Measurements from ENCODE around the gene KRTAP5-11.
"Not testable (repeated sequence)": the region's sequence is repeated elsewhere in the genome, so short reads cannot be mapped to it uniquely, and the experiment has no call there.

The KRTAP5-11 gene

GRCh38 chr11:71544525-71545214 is 38.0 kb downstream of the KRTAP5-11 start:
- no peak for DNase-seq
- TF ChIP-seq POLR2A (IDR thresholded peaks at IDR 0.05; ENCODE audit: low read length), result no peak
- no peak for TF ChIP-seq GATA1 (IDR thresholded peaks at IDR 0.05; ENCODE audit: low read depth, low read length)

GRCh38 chr11:71543866-71544265 is 38.8 kb downstream of the KRTAP5-11 start:
- no peak for TF ChIP-seq GATA1 (IDR thresholded peaks at IDR 0.05; ENCODE audit: low read depth, low read length)
- TF ChIP-seq POLR2A (IDR thresholded peaks at IDR 0.05; ENCODE audit: low read length), result no peak
- no peak for DNase-seq

DNA sequence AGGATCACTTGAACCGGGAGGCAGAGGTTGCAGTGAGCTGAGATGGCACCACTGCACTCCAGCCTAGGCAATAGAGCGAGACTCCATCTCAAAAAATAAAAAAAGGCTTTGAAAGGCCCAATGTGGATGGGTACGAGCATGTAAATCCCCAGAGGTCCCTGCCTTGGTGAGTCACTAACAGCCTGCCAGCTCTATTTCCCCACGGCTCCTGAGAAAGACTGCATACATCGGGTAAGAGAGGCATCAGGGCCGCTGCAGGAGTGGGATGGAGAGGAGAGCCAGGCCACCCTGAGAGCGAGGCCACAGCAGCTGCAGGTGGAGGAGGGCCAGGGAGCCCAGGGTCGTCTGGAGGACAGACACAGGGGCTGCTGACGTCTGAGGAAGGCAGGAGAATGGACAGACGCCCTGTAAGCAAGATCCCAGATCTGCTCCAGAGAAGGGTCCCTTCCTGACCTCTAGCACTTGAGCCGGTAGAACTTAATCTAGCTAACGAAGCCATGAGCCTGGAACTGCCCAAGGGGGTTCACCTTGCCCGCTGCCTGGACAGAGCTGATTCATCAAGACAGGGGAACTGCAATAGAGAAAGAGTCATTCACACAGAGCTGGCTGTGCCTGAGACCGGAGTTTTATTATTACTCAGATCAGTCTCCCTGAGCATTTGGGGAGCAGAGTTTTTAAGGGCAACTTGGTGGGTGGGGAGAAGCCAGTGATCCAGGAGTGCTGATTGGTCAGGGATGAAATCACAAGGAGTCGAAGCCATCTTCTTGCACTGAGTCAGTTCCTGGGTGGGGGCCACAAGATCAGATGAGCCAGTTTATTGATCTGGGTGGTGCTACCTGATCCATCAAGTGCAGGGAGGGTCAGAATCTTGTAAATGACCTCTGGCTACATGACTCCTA is 39.5 kb downstream of the KRTAP5-11 start:
- TF ChIP-seq GATA1 (IDR thresholded peaks at IDR 0.05; ENCODE audit: low read depth, low read length) (no peak), POLR2A (IDR thresholded peaks at IDR 0.05; ENCODE audit: low read length) (no peak)
- DNase-seq, result no peak

GRCh38 chr11:71542382-71542781 is 40.3 kb downstream of the KRTAP5-11 start:
- no peak for TF ChIP-seq POLR2A (IDR thresholded peaks at IDR 0.05; ENCODE audit: low read length)
- no peak for DNase-seq

DNA sequence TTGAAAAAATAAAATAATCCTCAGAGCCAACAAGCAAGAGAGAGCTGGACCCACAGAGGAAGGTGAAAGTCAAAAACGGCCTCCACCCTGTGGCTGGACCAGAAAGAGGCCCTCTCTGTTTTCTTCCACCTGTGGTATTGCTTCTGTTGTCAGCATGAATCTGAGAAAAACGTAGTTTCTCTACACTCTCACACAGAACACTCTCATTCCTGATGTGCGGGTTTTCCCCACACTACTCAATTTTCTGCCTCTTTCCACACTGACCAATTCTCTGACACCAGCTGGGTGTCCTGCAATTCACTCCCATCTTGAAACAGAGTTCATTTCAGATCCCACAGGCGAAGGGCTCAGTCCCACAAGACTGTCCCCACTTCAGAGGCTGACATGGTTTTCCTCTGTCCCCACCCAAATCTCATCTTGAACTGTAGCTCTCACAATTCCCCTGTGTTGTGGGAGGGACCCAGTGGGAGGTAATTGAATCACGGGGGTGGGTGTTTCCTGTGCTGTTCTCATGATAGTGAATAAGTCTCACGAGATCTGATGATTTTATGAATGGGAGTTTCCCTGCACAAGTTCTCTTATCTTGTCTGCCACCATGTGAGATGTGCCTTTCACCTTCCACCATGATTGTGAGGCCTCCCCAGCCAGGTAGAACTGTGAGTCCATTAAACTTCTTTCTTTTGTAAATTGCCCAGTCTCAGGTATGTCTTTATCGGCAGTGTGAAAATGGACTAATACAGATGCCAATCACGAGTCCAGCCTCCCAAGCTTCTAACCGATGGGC is 42.0 kb downstream of the KRTAP5-11 start:
- not testable (repeated sequence) for DNase-seq

DNA sequence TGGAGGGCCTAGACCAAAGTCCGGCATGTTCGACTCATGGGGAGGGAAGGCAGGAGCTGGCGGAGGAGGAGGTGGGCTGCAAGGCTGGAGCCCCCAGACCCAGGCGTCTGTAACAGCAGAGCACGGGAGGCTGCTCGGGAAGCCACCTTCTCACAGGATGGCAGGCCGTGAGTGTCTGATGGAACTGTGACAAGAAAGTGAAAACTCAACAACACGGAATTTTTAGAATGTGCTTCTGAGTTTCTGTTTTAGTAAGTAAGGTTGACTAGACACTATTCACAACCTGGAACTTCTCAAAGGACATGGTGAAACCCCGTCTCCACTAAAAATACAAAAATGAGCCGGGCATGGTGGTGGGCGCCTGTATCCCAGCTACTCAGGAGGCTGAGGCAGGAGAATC is 42.7 kb downstream of the KRTAP5-11 start:
- DNase-seq, result not testable (repeated sequence)

DNA sequence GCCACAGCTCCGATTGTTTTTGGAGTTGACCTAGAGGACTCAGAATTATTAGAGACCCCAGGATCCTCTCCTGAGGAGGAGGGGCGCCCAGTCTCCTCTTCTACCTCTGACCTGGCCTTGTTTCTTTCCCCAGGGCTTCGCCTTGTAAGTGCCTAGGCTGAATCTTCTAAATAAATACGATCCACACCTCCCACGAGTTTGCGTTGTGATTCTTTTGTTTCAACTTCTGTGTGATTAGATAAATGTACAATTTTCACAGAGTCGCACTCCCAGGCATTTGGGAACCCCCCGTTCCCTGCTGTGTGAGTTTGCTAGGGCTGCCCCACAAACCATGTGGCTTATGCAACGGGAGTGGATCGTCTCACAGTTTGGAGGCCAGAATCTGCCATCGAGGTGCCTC is 43.7 kb downstream of the KRTAP5-11 start:
- TF ChIP-seq POLR2A (IDR thresholded peaks at IDR 0.05; ENCODE audit: low read length) (no peak), GATA1 (IDR thresholded peaks at IDR 0.05; ENCODE audit: low read depth, low read length) (no peak)
- no peak for DNase-seq

DNA sequence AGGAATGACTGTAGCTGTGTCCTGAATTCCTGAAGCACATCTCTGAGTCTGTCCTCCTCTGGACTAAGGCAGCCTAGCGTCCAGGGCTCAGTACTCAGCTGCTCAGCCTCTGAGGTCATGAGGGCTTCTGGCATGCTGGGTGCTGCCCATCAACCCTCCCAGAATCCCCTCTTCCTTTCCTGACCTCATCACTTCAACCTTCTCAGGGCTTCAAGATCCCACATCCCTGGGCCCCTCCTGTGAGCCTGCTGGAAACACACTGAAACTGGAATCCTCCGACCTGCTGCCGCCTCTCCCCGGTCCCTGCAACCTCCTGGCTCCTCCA is 44.0 kb downstream of the KRTAP5-11 start:
- TF ChIP-seq POLR2A (IDR thresholded peaks at IDR 0.05; ENCODE audit: low read length) (no peak), GATA1 (IDR thresholded peaks at IDR 0.05; ENCODE audit: low read depth, low read length) (no peak)
- DNase-seq, result no peak

- DNase-seq, result not testable (repeated sequence)
Measured at GRCh38 chr11:71537977-71538665, 44.6 kb downstream of the KRTAP5-11 start, which contains the start of gene KRTAP5-8. Gene KRTAP5-8 (plus strand): TSS chr11:71538025. CDS start chr11:71538056, 31 bp downstream.

DNA sequence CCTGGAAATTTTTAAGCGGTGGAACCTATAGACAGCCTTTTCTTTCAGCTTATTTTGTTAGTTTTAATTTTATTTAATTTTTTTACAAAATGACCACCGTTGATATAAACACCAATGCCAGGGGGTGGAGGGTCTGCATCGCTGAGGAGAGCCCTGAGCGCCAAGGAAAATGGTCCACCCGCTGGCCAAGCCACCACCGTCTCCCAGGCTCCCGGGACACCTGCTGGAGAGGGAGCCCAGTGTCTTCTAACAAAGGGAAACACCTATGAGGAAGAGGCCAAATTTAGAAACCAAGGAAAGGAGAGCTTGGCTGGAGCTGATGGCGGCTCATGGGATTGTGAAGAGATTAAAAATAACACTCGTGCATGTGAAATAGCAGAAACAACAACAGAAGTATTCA is 45.1 kb downstream of the KRTAP5-11 start:
- DNase-seq, result no peak
- no peak for TF ChIP-seq GATA1 (IDR thresholded peaks at IDR 0.05; ENCODE audit: low read depth, low read length)
- no peak for TF ChIP-seq POLR2A (IDR thresholded peaks at IDR 0.05; ENCODE audit: low read length)

DNA sequence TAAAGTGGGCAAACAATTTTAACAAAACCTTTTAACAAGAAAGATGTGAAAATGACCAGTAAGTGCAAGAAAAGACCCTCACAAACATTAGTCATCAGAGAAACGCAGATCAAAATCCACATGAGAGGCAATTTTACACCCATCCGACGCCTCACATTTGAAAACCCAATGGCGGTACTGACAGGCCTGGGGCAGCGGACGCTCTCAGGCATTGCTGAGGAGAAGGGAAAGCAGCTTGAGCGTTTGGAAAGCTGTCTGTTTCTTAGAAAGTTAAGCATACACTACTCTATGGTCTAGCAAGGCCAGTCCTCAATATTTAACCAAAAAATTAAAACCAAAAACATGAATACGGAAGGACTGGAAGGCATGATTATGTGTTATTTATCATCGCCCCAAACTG is 46.9 kb downstream of the KRTAP5-11 start:
- TF ChIP-seq GATA1 (IDR thresholded peaks at IDR 0.05; ENCODE audit: low read depth, low read length) (no peak), POLR2A (IDR thresholded peaks at IDR 0.05; ENCODE audit: low read length) (no peak)
- no peak for DNase-seq

DNA sequence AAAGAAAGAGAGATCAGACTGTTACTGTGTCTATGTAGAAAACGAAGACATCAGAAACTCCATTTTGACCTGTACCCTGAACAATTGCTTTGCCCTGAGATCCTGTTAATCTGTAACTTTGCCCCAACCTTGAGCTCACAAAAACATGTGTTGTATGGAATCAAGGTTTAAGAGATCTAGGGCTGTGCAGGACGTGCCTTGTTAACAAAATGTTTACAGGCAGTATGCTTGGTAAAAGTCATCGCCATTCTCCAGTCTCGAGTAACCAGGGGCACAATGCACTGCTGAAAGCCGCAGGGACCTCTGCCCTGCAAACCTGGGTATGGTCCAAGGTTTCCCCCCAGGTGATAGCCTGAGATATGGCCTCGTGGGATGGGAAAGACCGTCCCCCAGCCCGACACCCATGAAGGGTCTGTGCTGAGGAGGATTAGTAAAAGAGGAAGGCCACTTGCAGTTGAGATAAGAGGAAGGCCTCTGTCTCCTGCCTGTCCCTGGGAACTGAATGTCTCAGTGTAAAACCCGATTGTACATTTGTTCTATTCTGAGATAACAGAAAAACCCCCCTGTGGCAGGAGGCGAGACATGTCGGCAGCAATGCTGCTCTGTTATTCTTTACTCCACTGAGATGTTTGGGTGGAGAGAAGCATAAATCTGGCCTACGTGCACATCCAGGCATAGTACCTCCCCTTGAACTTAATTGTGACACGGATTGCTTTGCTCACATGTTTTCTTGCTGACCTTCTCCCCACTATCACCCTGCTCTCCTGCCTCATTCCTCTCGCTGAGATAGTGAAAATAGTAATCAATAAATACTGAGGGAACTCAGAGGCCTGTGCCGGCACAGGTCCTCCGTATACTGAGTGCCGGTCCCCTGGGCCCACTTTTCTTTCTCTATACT is 47.7 kb downstream of the KRTAP5-11 start:
- peak; percentile 7 to 63 for DNase-seq

DNA sequence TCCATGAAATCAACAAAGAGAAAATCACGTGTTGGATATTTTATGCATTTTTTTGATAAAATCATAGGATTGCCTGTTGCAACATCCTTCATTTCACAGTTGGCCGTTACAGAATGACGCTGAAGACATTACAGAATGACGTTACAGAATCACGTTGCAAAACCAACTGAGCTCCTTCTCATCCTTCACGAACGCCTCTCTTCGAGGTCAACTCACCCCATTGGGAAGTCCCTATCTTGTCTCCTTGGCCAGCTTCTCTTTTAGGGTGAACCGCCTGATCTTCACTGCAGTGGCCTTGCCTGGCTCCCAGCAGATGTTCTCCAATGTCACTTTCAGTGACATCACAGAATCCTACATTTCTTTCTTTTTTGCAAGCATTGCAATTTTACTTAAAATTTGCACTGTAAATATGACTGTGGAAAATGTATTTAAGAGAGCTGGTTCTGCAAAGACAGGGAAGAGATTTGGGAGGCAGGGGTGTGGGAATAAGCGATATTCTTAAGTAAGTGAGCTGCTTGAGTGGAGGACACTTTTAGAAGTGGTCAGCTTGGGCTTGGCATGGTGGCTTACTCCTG is 50.6 kb downstream of the KRTAP5-11 start:
- DNase-seq, result no peak
- TF ChIP-seq GATA1 (IDR thresholded peaks at IDR 0.05; ENCODE audit: low read depth, low read length) (no peak), POLR2A (IDR thresholded peaks at IDR 0.05; ENCODE audit: low read length) (no peak)
